Neutrophil (primary cell): ENCODE results near the gene SLC18A2.

Experiments used
- H3K27ac ChIP-seq: fragments of 200-600 bp; sonication (generic); 2 replicates; pipeline ENCODE4 v1.5.1; 2016; ENCODE audit warnings: mild to moderate bottlenecking, moderate library complexity
- H3K27me3 ChIP-seq: fragments of 200-600 bp; sonication (generic); 2 replicates; pipeline ENCODE4 v1.6.0; 2016; ENCODE audit warnings: mild to moderate bottlenecking
- H3K36me3 ChIP-seq: fragments of 200-600 bp; sonication (generic); 2 replicates; pipeline ENCODE4 v1.5.1; 2017
- H3K4me1 ChIP-seq, 2 experiments: fragments of 200-600 bp in 1 of 2; sonication (generic) in 1 of 2; 1 replicate in 1 of 2; 2 replicates in 1 of 2; pipeline versions ENCODE4 v1.5.1 to v1.6.1; 2013 to 2016; ENCODE audit warnings: low read depth in 1 of 2, low read length in 1 of 2, mild to moderate bottlenecking in 1 of 2, moderate library complexity in 1 of 2; ENCODE audit not compliant: control insufficient read depth in 1 of 2, insufficient read depth in 1 of 2
- H3K4me3 ChIP-seq, 2 experiments: fragments of 200-600 bp in 1 of 2; sonication (generic) in 1 of 2; 1 replicate in 1 of 2; 2 replicates in 1 of 2; pipeline ENCODE4 v1.5.1; 2013 to 2016; ENCODE audit warnings: low read depth in 1 of 2, low read length in 1 of 2, mild to moderate bottlenecking in 1 of 2, moderate library complexity in 1 of 2
- H3K9me3 ChIP-seq: fragments of 200-600 bp; sonication (generic); 2 replicates; pipeline ENCODE4 v1.5.1; 2016
- TF ChIP-seq, protein P1 (sequence below): fragments of 200-600 bp; sonication (generic); IDR thresholded peaks from 2 replicates; pipeline ENCODE4 v1.5.1; 2016; ENCODE audit warnings: antibody characterized with exemption

SLC18A2 gene

DNA sequence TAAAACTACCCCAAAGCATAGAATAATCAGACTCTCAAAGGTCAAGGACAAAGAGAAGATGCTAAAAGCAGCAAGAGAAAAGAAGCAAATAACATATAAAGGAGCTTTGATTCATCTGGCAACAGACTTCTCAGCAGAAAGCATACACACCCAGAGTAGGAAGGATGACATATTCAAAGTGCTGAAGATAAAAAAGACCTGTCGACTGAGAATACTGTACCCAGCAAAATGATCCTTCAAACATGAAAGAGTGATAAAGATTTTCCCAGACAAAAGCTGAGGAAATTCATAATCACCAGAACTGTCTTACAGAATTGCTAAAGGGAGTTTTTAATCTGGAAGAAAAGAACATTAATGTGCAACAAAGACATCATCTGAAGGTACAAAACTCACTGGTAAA lies 28.7 kb upstream of the SLC18A2 start:
- Histone ChIP-seq H3K27me3 (no peaks in the 10 kb centered on the region), H3K27ac (no peak overlapping the region), H3K36me3 (no peaks in the 10 kb centered on the region), H3K9me3 (no peaks in the 10 kb centered on the region), H3K4me1 (peaks cover 54 to 65% of the 10 kb centered on the region in 2 experiments), H3K4me3 (no peak overlapping the region)
- TF ChIP-seq, protein P1, sequence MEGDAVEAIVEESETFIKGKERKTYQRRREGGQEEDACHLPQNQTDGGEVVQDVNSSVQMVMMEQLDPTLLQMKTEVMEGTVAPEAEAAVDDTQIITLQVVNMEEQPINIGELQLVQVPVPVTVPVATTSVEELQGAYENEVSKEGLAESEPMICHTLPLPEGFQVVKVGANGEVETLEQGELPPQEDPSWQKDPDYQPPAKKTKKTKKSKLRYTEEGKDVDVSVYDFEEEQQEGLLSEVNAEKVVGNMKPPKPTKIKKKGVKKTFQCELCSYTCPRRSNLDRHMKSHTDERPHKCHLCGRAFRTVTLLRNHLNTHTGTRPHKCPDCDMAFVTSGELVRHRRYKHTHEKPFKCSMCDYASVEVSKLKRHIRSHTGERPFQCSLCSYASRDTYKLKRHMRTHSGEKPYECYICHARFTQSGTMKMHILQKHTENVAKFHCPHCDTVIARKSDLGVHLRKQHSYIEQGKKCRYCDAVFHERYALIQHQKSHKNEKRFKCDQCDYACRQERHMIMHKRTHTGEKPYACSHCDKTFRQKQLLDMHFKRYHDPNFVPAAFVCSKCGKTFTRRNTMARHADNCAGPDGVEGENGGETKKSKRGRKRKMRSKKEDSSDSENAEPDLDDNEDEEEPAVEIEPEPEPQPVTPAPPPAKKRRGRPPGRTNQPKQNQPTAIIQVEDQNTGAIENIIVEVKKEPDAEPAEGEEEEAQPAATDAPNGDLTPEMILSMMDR: no peak

DNA sequence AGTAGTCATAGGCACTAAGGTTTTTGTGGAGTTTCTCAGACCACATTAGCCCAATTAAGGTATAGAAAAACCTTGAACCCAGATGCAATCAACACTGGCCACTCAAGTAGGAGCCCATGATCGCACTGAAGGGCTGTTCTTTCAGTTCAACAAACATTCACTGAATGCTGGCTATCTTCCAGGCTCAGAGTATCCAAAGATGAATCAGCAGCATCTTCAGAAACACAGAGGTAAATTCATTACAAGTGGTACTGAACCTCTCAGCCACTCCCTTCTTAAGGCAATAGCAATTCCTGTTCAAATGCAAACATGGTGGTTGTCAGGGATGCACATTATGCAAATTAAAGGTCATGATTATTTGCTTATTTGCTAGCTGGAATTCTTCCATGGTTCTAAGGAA lies 26.5 kb upstream of the SLC18A2 start:
- TF ChIP-seq, protein P1: no peak
- Histone ChIP-seq H3K27ac (peak overlapping the region; percentile 65), H3K4me1 (peaks cover 57 to 70% of the 10 kb centered on the region in 2 experiments), H3K36me3 (no peaks in the 10 kb centered on the region), H3K9me3 (no peaks in the 10 kb centered on the region), H3K4me3 (no peak overlapping the region), H3K27me3 (no peaks in the 10 kb centered on the region)

DNA sequence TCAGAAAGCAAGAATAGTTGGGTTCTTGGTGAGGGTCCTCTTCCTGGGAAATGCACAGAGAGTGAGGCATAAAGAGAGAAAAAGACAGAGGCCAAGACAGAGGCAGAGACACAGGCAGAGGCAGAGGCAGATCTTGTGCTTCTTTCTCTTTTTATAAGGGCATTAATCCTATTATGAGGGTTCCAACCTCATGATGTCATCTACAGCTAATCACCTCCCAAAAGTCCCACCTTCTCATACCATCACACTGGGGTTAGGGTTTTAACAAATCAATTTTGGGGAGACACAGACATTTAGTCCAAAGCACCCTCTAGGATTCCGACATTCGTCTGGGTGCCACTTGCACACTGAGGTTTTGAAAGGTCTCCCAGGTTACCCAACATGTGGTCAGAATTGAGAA lies 25.8 kb upstream of the SLC18A2 start:
- Histone ChIP-seq H3K27ac (peak overlapping the region; percentile 65), H3K9me3 (no peaks in the 10 kb centered on the region), H3K36me3 (no peaks in the 10 kb centered on the region), H3K4me3 (no peak overlapping the region), H3K4me1 (peaks cover 52 to 65% of the 10 kb centered on the region in 2 experiments), H3K27me3 (no peaks in the 10 kb centered on the region)
- TF ChIP-seq, protein P1: no peak

DNA sequence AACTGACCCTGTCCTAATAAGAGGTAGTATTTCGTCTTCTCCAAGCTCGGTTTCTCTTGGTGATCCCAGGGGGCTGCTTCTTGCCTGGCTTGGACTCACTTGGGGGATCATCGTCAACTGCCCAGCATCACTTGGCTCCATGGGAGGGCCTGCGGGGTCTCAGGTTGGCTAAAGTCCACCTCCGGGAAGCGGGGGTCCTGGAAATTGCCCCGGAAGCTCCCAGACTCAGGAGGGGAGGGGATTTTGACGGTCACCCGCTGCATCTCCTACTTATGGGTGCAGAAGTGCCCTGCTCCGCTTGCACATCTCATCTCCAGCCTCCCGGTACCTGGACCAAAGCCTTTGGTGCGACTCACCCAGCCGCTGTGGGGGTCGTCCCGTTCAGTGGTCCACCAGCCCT lies 24.9 kb upstream of the SLC18A2 start:
- Histone ChIP-seq H3K4me1 (peaks cover 52 to 62% of the 10 kb centered on the region in 2 experiments), H3K9me3 (no peaks in the 10 kb centered on the region), H3K4me3 (peak overlapping the region; percentile 83 to 92), H3K27me3 (no peaks in the 10 kb centered on the region), H3K36me3 (no peaks in the 10 kb centered on the region), H3K27ac (peak overlapping the region; percentile 65)
- TF ChIP-seq, protein P1: no peak

DNA sequence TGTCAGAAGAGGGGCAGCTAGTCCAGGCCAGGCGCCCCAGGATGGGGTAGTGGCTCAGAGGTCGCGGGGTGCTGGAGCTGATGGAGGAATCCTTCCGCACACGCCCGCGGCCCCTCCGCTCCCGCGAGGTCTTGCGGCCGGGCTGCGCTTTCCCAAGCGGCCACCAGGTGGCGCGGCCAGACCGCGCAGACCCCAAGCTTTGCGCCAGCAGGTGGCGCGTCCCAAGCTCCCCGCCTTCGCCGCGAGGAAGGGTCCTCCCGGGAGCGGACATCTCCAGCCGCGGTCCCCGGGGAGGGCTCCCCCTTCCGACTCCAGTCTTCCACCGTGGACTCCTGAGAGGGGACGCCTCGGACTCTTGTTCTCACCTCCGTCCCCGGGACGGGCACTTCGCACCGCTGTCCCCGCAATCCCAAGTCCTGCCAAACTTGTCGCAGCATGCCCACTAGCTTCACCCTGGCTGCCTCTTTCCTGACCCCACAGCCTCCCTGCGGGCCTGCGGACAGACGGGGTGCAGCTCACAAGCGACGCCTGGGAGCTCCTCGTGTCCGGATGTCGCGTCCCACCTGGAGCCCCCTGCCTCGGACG lies 24.2 kb upstream of the SLC18A2 start:
- Histone ChIP-seq H3K4me1 (peaks cover 52 to 62% of the 10 kb centered on the region in 2 experiments), H3K27ac (peak overlapping the region; percentile 65), H3K9me3 (no peaks in the 10 kb centered on the region), H3K36me3 (no peaks in the 10 kb centered on the region), H3K27me3 (no peaks in the 10 kb centered on the region), H3K4me3 (peak overlapping the region; percentile 83 to 92)
- TF ChIP-seq, protein P1: peak; percentile 99
